Stimulated activated CD8-positive, alpha-beta memory T cell treated with anti-CD3 and anti-CD28 coated beads, Interleukin-2, amount 100 ng/mL, for 48 hours (primary cell): ENCODE measurements around the gene BRD8.

ENCODE experiments used
- DNase-seq, 2 donors: peaks; one replicate each; pipeline ENCODE4 v3.0.0-alpha.2; 2020; ENCODE audit warnings: low read depth in 2 of 2

BRD8 gene

DNA sequence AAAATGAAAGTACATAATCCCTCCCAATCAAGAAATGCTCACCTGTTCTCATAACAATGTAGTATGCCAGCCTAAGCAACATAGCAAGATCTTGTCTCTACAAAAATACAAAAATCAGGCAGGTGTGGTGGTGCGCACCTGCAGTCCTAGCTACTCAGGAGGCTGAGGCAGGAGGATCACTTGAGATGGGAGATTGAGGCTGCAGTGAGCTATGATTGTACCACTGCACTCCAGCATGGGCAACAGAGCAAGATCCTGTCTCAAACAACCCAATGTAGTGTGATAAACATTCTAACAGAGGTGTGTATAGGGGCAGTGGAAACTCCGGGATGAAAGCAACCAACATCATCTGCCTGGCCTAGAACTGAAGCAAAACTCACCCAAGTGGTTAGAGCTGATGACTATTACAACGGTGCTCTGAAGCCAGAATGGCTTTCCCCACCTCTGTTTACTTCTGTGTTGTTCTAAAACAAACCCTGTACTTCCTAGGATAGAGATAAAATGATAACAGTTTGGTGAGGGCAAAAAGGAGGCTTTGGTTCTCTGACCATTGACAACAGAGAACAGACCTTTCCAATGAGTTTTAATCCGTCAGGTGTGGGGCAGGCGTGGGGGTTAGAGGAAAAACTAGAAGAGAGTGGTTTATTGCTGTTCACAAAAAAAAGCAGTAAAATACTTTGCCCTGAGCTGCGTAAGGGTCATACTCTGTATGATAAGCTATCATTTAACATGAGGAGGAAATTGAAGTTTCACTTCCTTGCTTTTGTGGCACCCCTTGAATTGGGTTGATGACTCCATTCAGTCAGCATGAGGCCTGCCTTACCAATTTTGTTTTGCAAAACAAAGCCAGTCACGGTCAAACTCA, 75.7 kb downstream of the BRD8 start:
- no peak for DNase-seq

DNA sequence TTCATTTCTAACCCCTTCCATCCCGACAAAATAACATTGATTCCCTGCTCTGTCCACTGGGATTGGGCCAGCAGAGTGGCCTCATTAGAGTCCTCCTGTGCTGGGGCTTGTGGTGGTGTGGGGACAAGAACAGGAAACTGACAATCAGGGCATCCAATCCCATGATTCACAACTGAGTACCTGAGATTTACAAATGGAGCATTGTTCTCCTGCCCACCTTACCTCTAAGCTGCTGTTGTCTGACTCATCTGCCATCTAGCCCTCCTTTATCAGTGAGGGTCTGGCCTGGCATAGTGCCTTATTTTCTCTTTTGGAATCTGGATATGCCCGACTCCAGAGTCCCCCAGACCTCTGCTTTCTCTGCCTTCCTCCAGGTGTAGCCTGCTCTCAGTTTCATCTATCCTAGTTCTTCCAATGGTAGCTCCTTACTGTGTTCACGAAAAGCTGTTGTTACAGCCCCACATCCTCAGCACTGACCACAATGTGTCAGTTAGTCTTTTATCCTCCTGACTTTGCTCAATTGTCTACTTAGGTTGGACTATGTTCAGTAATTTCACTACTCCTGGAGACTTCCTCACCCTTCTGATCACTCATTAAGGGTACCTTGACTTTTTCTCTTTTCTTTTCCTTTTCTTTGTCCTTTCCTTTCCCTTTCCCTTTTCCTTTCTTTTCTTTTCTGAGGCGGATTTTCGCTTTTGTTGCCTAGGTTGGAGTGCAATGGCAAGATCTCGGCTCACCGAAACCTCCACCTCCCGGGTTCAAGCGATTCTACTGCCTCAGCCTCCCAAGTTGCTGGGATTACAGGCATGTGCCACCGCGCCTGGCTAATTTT, 81.2 kb downstream of the BRD8 start:
- no peak for DNase-seq

DNA sequence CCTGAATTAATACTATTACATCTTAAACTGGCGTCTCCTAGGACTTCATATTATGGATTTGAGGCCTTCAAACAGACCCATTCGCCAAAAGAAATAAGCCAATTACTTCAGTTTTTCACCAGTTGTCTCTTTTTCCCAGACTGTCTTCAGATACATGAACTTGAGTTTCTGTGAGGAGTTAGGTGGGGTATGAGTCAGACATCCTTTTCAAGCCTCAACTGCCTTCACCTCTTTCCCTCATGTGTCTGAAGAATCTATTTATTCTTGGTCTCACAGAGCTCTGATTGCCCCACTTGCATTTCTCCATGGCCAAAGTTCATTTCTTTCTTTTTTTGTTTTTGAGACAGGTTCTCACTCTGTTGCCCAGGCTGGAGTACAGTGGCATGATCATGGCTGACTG, 82.1 kb downstream of the BRD8 start:
- no peak for DNase-seq

DNA sequence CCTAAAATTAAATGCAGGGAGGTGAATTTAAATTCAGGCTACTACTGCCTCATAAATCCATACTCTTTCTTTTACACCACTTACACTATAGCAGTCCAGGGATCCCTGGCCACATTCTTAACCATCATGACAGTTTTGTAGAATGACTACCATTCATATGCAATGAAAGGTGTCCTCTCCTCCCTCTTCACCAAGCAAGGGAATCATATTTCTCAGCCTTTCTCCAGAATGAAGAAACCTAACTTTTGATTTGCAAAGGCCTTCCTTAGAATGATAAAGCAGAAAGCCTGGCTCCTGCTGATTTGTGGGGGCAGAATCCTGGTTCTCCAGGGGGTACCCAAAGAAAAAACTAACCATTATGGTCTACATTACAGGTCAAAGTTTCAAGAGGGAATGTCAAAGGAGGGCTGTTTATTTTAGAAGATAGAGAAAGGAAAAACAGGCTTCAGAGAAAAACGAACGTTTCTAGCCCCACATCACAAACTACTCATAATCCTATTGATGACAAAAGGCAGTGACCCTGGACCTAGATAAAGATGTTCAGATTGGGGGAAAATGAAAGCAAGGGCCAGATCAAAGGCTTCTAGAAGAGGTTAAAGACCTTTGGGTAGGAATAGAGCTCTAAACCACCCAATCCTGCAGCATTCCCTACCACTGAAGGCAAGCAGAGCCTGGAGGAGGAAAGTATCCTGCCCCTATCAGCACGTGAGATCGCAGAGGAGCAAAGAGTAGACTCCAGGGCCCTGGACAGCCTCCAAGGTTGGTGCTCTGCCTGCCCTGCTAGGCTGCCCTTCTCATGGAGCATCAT, 83.1 kb downstream of the BRD8 start:
- no peak for DNase-seq

DNA sequence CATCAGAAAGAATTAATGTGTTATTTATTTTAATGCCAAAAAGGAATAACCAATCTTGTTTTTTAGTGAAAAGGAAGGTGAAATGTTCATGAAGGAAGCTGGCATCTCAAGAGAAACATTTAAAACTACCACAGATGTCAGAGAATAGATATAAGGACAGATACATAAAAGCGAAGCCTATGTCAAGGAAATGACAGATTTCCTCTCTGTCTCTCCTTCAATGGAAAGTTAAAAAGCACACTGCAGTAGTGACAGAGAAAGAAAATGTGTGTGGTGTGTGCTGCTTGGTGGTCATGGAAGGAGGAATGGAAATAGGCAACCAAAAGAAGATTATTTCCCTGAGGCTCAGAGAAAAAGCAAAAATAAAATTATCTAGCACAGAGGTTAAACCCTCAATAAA, 85.4 kb downstream of the BRD8 start:
- no peak for DNase-seq

DNA sequence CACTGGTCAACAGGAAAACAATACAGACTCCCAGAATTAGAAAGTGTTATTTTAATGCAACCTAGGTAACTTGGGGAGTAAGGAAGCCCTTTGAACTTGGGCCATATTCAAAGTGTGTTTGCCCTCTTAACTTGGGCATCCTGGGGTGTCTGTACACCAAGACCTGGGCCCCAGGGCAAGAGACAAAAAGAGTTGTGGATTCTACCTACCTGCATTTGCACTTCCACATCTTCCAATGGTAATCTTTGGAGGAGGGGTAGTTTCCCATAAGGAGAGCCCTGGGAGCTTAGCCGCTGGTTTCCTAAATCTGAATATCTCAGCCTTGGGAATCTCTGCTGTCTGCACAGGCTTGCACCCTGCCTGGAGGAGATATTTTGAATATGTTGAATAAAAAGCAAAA, 86.1 kb downstream of the BRD8 start:
- no peak for DNase-seq

DNA sequence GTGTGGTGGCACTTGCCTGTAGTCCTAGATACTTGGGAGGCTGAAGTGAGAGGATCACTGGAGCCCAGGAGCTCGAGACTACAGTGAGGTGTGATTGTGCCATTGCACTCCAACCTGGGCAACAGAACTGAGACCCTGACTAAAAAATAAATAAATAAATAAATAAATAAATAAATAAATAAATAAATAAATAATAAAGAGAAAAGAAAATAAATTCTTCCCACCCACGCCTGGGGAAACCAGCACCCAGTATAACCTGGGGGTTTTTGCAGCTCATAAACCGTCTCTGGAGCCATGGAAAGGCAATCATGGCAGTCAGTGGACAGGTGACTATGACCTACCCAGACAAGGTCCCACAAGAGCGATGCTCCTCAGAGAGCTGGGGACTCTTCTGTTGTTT, 86.7 kb downstream of the BRD8 start:
- no peak for DNase-seq
